ENCODE measurements around the gene TVP23A.

Gene TVP23A

DNA sequence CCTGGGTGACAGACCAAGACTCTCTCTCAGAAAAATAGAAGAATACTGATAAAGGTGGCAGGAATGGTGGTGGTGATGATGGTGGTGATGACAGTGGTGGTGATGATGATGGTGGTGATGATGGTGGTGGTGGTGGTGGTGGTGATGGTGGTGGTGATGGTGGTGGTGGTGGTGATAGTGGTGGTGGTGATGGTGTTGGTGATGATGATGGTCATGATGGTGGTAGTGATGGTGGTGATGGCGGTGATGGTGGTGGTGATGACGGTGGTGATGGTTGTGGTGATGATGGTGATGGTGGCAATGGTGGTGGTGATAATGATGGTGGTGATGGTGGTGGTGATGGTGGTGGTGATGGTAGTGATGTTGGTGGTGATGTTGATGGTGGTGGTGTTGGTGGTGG is 40.4 kb upstream of the TVP23A start:
- TF ChIP-seq NFIC (IDR thresholded peaks at IDR 0.05) (no peak), FOXM1 (IDR thresholded peaks at IDR 0.05; ENCODE audit: borderline replicate concordance, low read depth) (no peak), TEAD4 (IDR thresholded peaks at IDR 0.05) (no peak), EP300 (IDR thresholded peaks at IDR 0.05; ENCODE audit: borderline replicate concordance) (no peak), TCF12 (IDR thresholded peaks at IDR 0.05; ENCODE audit: low read depth) (no peak), ZBTB7A (IDR thresholded peaks at IDR 0.05; ENCODE audit: low read depth) (no peak), RAD21 (IDR thresholded peaks at IDR 0.05; ENCODE audit: low read depth) (no peak), CEBPB (IDR thresholded peaks at IDR 0.05) (no peak), CREB1 (IDR thresholded peaks at IDR 0.05; ENCODE audit: low read depth) (no peak), TAF1 (IDR thresholded peaks at IDR 0.05; ENCODE audit: low read depth) (no peak)
- TF ChIP-seq, protein P1, sequence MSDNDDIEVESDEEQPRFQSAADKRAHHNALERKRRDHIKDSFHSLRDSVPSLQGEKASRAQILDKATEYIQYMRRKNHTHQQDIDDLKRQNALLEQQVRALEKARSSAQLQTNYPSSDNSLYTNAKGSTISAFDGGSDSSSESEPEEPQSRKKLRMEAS (IDR thresholded peaks at IDR 0.05), result no peak

DNA sequence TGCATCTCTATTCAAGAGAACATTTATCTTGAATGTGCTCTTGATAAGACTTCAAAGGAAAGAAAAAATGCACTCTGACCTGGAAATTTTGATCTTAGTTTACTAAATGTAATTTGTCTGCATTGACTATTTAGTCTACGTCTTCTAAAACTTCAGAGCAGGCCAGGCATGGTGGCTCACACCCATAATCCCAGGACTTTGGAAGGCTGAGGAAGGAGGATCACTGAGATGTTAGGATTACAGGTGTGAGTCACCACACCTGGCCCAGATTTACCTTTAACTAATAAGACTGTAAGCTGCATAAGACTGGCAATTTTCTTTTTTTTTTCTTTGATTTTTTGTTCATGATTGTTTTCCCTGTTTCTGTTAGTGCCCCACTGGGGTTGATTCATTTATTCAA is 39.6 kb upstream of the TVP23A start:
- no peak for TF ChIP-seq YY1 (IDR thresholded peaks at IDR 0.05; ENCODE audit: low read depth)
- TF ChIP-seq FOXM1 (IDR thresholded peaks at IDR 0.05; ENCODE audit: borderline replicate concordance, low read depth), result no peak
- TF ChIP-seq USF1 (IDR thresholded peaks at IDR 0.05), result no peak
- TF ChIP-seq NFIC (IDR thresholded peaks at IDR 0.05), result no peak
- no peak for TF ChIP-seq TAF1 (IDR thresholded peaks at IDR 0.05; ENCODE audit: low read depth)

DNA sequence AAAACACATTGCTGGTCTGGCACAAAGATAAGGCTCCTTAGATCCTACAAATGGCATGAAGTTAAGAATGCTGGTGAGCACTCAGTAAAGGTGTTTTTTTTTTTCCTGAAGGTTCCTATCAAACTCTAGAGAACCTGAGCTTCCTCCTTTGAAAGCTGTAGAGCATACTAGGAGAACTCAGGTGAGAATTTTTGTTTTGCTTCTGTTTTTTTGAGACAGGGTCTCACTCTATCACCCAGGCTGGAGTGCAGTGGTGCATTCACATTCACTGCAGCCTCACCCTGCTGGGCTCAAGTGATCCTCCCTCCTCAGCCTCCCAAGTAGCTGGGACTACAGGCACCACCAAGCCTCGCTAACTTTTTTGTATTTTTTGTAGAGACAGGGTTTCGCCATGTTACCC is 37.4 kb upstream of the TVP23A start:
- TF ChIP-seq RAD21 (IDR thresholded peaks at IDR 0.05; ENCODE audit: low read depth) (no peak), NFIC (IDR thresholded peaks at IDR 0.05) (no peak), CREB1 (IDR thresholded peaks at IDR 0.05; ENCODE audit: low read depth) (no peak), EP300 (IDR thresholded peaks at IDR 0.05; ENCODE audit: borderline replicate concordance) (no peak), FOXM1 (IDR thresholded peaks at IDR 0.05; ENCODE audit: borderline replicate concordance, low read depth) (no peak)

DNA sequence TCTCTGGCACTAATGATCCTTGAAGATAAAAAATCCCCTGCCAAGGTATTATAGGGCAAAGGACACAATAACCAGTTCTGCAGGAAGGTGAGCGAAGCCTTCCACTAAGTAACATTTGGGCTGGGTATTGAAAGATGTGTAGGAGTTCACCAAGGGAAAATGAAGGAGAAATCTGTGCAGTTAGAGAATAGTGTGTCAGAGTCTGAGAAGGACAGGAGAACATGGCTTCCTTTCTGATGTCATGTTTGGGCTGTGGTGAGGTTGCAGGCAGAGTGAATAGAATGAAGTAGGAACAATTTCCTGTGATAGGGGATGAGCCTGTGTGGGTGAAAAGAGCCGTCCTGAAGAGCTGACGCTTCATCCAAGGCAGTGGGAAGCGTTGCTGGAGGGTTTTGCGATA is 34.4 kb upstream of the TVP23A start:
- TF ChIP-seq YY1 (IDR thresholded peaks at IDR 0.05; ENCODE audit: low read depth), result no peak
- TF ChIP-seq TAF1 (IDR thresholded peaks at IDR 0.05; ENCODE audit: low read depth), result no peak
- TF ChIP-seq NFIC (IDR thresholded peaks at IDR 0.05), result no peak
- TF ChIP-seq USF1 (IDR thresholded peaks at IDR 0.05), result no peak
- no peak for TF ChIP-seq FOXM1 (IDR thresholded peaks at IDR 0.05; ENCODE audit: borderline replicate concordance, low read depth)
- no peak for TF ChIP-seq CREB1 (IDR thresholded peaks at IDR 0.05; ENCODE audit: low read depth)
- no peak for TF ChIP-seq CEBPB (IDR thresholded peaks at IDR 0.05)
- no peak for TF ChIP-seq ZBTB7A (IDR thresholded peaks at IDR 0.05; ENCODE audit: low read depth)
- TF ChIP-seq, protein P2, sequence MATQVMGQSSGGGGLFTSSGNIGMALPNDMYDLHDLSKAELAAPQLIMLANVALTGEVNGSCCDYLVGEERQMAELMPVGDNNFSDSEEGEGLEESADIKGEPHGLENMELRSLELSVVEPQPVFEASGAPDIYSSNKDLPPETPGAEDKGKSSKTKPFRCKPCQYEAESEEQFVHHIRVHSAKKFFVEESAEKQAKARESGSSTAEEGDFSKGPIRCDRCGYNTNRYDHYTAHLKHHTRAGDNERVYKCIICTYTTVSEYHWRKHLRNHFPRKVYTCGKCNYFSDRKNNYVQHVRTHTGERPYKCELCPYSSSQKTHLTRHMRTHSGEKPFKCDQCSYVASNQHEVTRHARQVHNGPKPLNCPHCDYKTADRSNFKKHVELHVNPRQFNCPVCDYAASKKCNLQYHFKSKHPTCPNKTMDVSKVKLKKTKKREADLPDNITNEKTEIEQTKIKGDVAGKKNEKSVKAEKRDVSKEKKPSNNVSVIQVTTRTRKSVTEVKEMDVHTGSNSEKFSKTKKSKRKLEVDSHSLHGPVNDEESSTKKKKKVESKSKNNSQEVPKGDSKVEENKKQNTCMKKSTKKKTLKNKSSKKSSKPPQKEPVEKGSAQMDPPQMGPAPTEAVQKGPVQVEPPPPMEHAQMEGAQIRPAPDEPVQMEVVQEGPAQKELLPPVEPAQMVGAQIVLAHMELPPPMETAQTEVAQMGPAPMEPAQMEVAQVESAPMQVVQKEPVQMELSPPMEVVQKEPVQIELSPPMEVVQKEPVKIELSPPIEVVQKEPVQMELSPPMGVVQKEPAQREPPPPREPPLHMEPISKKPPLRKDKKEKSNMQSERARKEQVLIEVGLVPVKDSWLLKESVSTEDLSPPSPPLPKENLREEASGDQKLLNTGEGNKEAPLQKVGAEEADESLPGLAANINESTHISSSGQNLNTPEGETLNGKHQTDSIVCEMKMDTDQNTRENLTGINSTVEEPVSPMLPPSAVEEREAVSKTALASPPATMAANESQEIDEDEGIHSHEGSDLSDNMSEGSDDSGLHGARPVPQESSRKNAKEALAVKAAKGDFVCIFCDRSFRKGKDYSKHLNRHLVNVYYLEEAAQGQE (IDR thresholded peaks at IDR 0.05; ENCODE audit: low read depth), result no peak
- no peak for TF ChIP-seq EGR1 (IDR thresholded peaks at IDR 0.05)
- TF ChIP-seq EP300 (IDR thresholded peaks at IDR 0.05; ENCODE audit: borderline replicate concordance), result no peak
- no peak for TF ChIP-seq TCF12 (IDR thresholded peaks at IDR 0.05; ENCODE audit: low read depth)
- TF ChIP-seq, protein P1 (IDR thresholded peaks at IDR 0.05), result no peak
- no peak for TF ChIP-seq RAD21 (IDR thresholded peaks at IDR 0.05; ENCODE audit: low read depth)

- TF ChIP-seq EGR1 (IDR thresholded peaks at IDR 0.05) (no peak), TAF1 (IDR thresholded peaks at IDR 0.05; ENCODE audit: low read depth) (no peak), FOXM1 (IDR thresholded peaks at IDR 0.05; ENCODE audit: borderline replicate concordance, low read depth) (no peak), ZBTB7A (IDR thresholded peaks at IDR 0.05; ENCODE audit: low read depth) (no peak), YY1 (IDR thresholded peaks at IDR 0.05; ENCODE audit: low read depth) (no peak), RAD21 (IDR thresholded peaks at IDR 0.05; ENCODE audit: low read depth) (no peak), EP300 (IDR thresholded peaks at IDR 0.05; ENCODE audit: borderline replicate concordance) (no peak), TEAD4 (IDR thresholded peaks at IDR 0.05) (no peak)
- TF ChIP-seq, protein P2 (IDR thresholded peaks at IDR 0.05; ENCODE audit: low read depth), result no peak
- TF ChIP-seq, protein P1 (IDR thresholded peaks at IDR 0.05), result no peak
Measured at GRCh38 chr16:10852286-10852685, 33.7 kb upstream of the TVP23A start.

GRCh38 chr16:10851512-10851911 is 32.9 kb upstream of the TVP23A start:
- TF ChIP-seq TCF12 (IDR thresholded peaks at IDR 0.05; ENCODE audit: low read depth) (no peak), FOXM1 (IDR thresholded peaks at IDR 0.05; ENCODE audit: borderline replicate concordance, low read depth) (no peak), TAF1 (IDR thresholded peaks at IDR 0.05; ENCODE audit: low read depth) (no peak), CEBPB (IDR thresholded peaks at IDR 0.05) (no peak)
- TF ChIP-seq, protein P1 (IDR thresholded peaks at IDR 0.05), result no peak
- TF ChIP-seq, protein P2 (IDR thresholded peaks at IDR 0.05; ENCODE audit: low read depth), result no peak
